Measurements from ENCODE around the gene TIMM23.
"Not testable (repeated sequence)": the region's sequence is repeated elsewhere in the genome, so short reads cannot be mapped to it uniquely, and the experiment has no call there.

TIMM23 gene

GRCh38 chr10:46037107-46037825 lies 65.0 kb downstream of the TIMM23 start:
- in situ Hi-C loops (cut with HindIII; ENCODE audit: low pct_ligation_motif_present, low pct_unique_long_range_greater_than_20kb, low sequenced_read_pairs): no loop called here
- DNase-seq: no peak

DNA sequence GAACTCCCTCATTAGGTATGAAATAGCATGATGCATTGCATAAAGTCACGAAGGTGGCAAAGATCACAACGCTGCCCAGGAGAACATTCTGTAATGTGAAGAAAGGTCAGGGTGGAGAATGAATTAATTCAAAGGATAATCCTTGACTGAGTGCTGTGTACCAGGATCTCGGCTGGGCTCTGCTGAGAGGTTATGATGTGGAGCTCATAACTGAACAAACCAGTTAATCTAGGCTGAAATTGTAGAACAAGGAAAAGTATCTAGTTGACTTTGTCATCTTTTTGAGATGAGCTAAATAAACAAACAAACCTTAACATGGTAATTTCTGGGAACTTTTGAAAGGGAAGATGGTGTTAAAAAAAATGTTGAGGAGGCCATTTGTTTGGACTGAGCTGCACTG lies 67.7 kb downstream of the TIMM23 start:
- in situ Hi-C loops (cut with HindIII; ENCODE audit: low pct_ligation_motif_present, low pct_unique_long_range_greater_than_20kb, low sequenced_read_pairs): no loop called here
- no peak for DNase-seq

DNA sequence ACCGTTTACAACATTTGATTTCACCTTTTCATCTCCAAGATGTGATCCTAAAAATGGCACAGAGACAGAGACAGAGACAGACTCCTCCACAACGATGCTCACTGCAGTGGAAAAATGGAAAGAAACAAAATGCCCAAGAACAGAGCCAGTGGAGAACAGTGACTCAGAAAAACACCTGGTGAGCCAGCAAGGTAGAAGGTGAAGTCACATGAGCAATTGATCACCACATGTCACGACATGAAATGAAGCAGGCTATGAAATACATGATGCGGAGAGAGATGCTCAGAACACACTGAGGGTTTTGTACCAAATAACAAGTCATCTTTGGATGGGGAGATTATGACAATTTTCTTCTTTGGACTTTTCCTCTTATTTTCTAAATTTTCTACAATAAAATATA lies 70.2 kb downstream of the TIMM23 start:
- DNase-seq: no peak

DNA sequence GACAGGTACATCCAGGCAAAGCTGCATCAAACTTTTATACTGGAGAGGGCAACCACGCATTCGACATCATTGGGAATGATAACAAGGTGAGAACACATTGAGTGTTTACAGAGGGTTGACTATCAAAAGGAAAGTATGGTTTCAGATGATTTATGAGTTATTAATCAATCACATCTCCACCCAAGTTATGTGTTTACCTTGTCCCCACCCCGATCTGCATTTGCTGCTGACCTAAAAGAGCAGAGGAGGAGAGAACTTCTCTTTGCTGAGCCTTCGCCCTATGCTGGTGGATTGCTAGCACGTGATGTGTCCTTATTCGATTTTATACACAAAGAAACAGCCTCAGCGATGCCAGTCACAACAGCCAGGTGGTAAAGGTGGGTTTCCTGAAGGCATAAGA lies 74.0 kb downstream of the TIMM23 start, which contains the start of gene MSMB:
TSS of gene MSMB (minus strand) at position 9 of the 400 bp plus-strand sequence. CDS start 32 bp downstream, outside the sequence.
- DNase-seq: no peak
- in situ Hi-C loops (cut with HindIII; ENCODE audit: low pct_ligation_motif_present, low pct_unique_long_range_greater_than_20kb, low sequenced_read_pairs): no loop called here

More for the DNA sequence above, 70.2 kb downstream of the TIMM23 start:
- in situ Hi-C loops (cut with HindIII; ENCODE audit: low pct_ligation_motif_present, low pct_unique_long_range_greater_than_20kb, low sequenced_read_pairs): no loop called here

GRCh38 chr10:46048152-46048551 lies 75.9 kb downstream of the TIMM23 start:
- DNase-seq: no peak
- in situ Hi-C loops (cut with HindIII; ENCODE audit: low pct_ligation_motif_present, low pct_unique_long_range_greater_than_20kb, low sequenced_read_pairs): no loop called here

GRCh38 chr10:46049497-46049831 lies 77.2 kb downstream of the TIMM23 start:
- in situ Hi-C loops (cut with HindIII; ENCODE audit: low pct_ligation_motif_present, low pct_unique_long_range_greater_than_20kb, low sequenced_read_pairs); DNase-seq: not testable (repeated sequence)

DNA sequence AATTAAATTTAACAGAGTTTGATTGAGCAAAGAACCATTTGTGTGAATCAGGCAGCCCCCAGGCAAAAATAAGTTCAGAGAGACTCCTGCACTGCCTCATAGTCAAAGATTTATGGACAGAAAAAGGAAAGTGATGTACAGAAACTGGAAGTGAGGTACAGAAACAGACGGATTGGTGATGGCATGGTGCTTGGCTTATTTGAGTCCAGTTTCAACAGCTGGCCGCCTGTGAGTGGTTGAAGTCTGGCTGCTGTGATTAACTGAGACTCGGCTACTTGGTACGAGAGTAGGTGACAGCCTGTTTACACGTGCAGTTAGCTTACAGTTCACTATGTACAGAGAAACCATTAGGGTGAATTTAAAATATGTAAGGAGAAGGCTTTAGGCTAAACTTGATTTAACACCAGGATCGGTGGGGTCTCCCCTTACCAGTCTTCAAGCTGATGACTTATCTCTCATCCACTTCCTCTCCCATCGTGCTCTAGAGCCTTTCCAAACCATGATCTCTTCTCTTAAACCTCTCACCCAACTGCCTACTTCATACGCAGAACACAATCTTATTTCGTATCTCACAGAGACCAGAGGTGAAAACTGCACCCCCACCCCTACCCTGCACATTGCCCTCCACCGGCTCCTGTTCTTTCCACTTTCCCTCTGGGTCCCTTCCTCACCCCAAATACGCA lies 78.8 kb downstream of the TIMM23 start:
- no peak for DNase-seq
- in situ Hi-C loops (cut with HindIII; ENCODE audit: low pct_ligation_motif_present, low pct_unique_long_range_greater_than_20kb, low sequenced_read_pairs): no loop called here

GRCh38 chr10:46052057-46052790 lies 79.9 kb downstream of the TIMM23 start:
- in situ Hi-C loops (cut with HindIII; ENCODE audit: low pct_ligation_motif_present, low pct_unique_long_range_greater_than_20kb, low sequenced_read_pairs): no loop called here
- DNase-seq: no peak

DNA sequence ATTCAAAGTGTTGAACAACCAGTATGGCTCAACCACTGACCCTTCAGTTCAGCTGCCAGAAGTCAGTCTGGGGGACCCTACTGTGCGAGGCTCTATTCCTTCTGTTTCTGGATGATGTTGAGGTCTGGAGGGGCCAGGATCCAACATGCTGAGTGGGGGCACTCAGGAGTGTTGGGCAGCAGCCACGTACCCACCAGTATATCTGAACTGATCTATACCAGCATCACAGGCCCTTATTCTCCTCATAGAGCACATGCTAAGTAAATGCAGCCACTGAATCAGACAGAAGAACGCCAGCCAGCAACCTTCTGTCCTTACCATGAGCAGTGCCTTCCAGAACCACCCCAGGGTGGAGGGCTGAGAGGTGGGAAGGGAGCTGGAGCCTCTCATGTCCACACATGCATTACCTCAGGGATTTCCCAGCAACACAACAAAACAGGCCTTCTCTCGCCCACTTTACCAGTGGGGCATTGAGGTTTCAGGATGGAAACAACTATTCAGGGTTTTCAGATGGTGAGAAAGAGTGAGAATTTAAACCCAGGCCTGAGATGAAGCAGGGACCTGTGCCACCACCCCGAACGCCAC lies 80.6 kb downstream of the TIMM23 start:
- no peak for DNase-seq
- in situ Hi-C loops (cut with HindIII; ENCODE audit: low pct_ligation_motif_present, low pct_unique_long_range_greater_than_20kb, low sequenced_read_pairs): no loop called here
